Stomach (tissue), 9 donors: ENCODE data around the gene DYNC1H1. TPM values are rescaled to one million over a fixed set of nuclear protein-coding genes. Genes with fewer than 3 reads are reported as not detected.

ENCODE experiments used
- DNase-seq, 2 donors: peaks; one replicate each; pipeline versions ENCODE4 v3.0.0 to v3.0.0-alpha.2; 2013 to 2019
- H3K27ac ChIP-seq, 5 donors: fragments of 200-600 bp in 4 of 5; sonication (generic) in 4 of 5; one replicate each; pipeline ENCODE4 v1.5.1; 2013 to 2019; ENCODE audit warnings: mild to moderate bottlenecking in 1 of 5, moderate library complexity in 1 of 5
- H3K27me3 ChIP-seq, 3 donors: fragments of 200-600 bp; sonication (generic); one replicate each; pipeline ENCODE4 v1.5.1; 2017 to 2019; ENCODE audit warnings: mixed run types in 1 of 3
- H3K36me3 ChIP-seq, 4 donors: fragments of 200-600 bp; sonication (generic); 1 replicate in 3 of 4; 2 replicates in 1 of 4; pipeline ENCODE4 v1.5.1; 2016 to 2019
- H3K4me1 ChIP-seq, 4 donors: fragments of 200-600 bp; sonication (generic); one replicate each; pipeline ENCODE4 v1.5.1; 2016 to 2019
- H3K4me3 ChIP-seq, 4 donors: fragments of 200-600 bp; sonication (generic) in 3 of 4; one replicate each; pipeline ENCODE4 v1.5.1; 2016 to 2019; ENCODE audit warnings: mild to moderate bottlenecking in 1 of 4
- H3K9me3 ChIP-seq, 4 donors: fragments of 200-600 bp; sonication (generic); one replicate each; pipeline ENCODE4 v1.5.1; 2016 to 2019
- EP300 ChIP-seq: sonication (generic); formaldehyde crosslinking; IDR thresholded peaks from one replicate; pipeline ENCODE4 v1.6.1; 2017; ENCODE audit warnings: antibody characterized with exemption
- POLR2A ChIP-seq, 4 donors: fragments of 450-650 bp; IDR thresholded peaks; one replicate each; pipeline ENCODE4 v1.6.1; 2016; ENCODE audit warnings: antibody characterized with exemption in 4 of 4, control low read depth in 2 of 4, mild to moderate bottlenecking in 1 of 4, moderate library complexity in 1 of 4
- POLR2AphosphoS5 ChIP-seq, 3 donors: sonication (generic); formaldehyde crosslinking; IDR thresholded peaks; one replicate each; pipeline ENCODE4 v1.6.1; 2016; ENCODE audit warnings: antibody characterized with exemption in 3 of 3
- WGBS, 5 donors: extraction: QIAGEN DNeasy Blood & Tissue Kit in 3 of 5; methylation state at CpG; one replicate each; pipeline versions ENCODE4 v1.1.5 to v1.1.7; 2013 to 2018; 5-methylcytosine and 5-hydroxymethylcytosine counted together
- intact Hi-C: fragments of 100-400 bp; cut with DNase I; formaldehyde crosslinking; loops from one replicate; pipeline ENCODE4 v1.15.1; 2023; ENCODE audit warnings: low total_unique reads
- polyA plus RNA-seq, 3 donors: library from polyadenylated mRNA; stranded (reverse); fragments of 200-250 nt; gene quantifications; one replicate each; pipeline ENCODE4 v1.2.3, GENCODE V29; 2013
- total RNA-seq, 5 donors: library from RNA; depleted of rRNA; stranded (reverse); fragments of >200 nt; gene quantifications; one replicate each; pipeline versions ENCODE4 v1.1.0 to v1.2.3, GENCODE V29; 2014 to 2016
- TF ChIP-seq, protein P1 (sequence below), 7 experiments: fragments of 450-650 bp in 4 of 7; fragments of 200-600 bp in 3 of 7; sonication (generic) in 3 of 7; IDR thresholded peaks; one replicate each; pipeline ENCODE4 v1.5.1; 2016 to 2019; ENCODE audit warnings: antibody characterized with exemption in 7 of 7, control low read depth in 2 of 7, mild to moderate bottlenecking in 1 of 7
- donor health status: healthy with polysubstance abuse.
- donor health status: Bipolar disorder and iron deficiency.
- donor health status: healthy.

The DYNC1H1 gene
- total and polyA plus RNA-seq, 8 donors, result 52.9 to 651 (median 332) TPM

- Histone ChIP-seq H3K36me3 (peaks cover 98 to 100% (median 100%) of the 10 kb centered on the region in 4 donors), H3K4me3 (no peak overlapping the region), H3K27ac (no peak overlapping the region), H3K9me3 (no peaks in the 10 kb centered on the region), H3K27me3 (no peaks in the 10 kb centered on the region), H3K4me1 (no peaks in the 10 kb centered on the region)
- intact Hi-C loops, result no loop called here
- WGBS, 5 donors, result 89 to 93% (median 92%) methylated on average over 14 of the region's 14 CpGs
- no peak for TF ChIP-seq POLR2A (IDR thresholded peaks at IDR 0.05)
- no peak for TF ChIP-seq POLR2AphosphoS5 (IDR thresholded peaks at IDR 0.05)
- TF ChIP-seq, protein P1, sequence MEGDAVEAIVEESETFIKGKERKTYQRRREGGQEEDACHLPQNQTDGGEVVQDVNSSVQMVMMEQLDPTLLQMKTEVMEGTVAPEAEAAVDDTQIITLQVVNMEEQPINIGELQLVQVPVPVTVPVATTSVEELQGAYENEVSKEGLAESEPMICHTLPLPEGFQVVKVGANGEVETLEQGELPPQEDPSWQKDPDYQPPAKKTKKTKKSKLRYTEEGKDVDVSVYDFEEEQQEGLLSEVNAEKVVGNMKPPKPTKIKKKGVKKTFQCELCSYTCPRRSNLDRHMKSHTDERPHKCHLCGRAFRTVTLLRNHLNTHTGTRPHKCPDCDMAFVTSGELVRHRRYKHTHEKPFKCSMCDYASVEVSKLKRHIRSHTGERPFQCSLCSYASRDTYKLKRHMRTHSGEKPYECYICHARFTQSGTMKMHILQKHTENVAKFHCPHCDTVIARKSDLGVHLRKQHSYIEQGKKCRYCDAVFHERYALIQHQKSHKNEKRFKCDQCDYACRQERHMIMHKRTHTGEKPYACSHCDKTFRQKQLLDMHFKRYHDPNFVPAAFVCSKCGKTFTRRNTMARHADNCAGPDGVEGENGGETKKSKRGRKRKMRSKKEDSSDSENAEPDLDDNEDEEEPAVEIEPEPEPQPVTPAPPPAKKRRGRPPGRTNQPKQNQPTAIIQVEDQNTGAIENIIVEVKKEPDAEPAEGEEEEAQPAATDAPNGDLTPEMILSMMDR (IDR thresholded peaks at IDR 0.05), result no peak
- TF ChIP-seq EP300, result no peak
- DNase-seq, result no peak
Measured at GRCh38 chr14:102007916-102008418, 43.6 kb downstream of the DYNC1H1 start.

GRCh38 chr14:102008891-102009290 lies 44.5 kb downstream of the DYNC1H1 start:
- H3K9me3 ChIP-seq, result no peaks in the 10 kb centered on the region
- no peak overlapping the region for H3K27ac ChIP-seq
- no peaks in the 10 kb centered on the region for H3K4me1 ChIP-seq
- no peak overlapping the region for H3K4me3 ChIP-seq
- no peak for DNase-seq
- no peak for TF ChIP-seq POLR2AphosphoS5 (IDR thresholded peaks at IDR 0.05)
- no peak for TF ChIP-seq EP300
- TF ChIP-seq POLR2A (IDR thresholded peaks at IDR 0.05), result no peak
- TF ChIP-seq, protein P1 (IDR thresholded peaks at IDR 0.05), result no peak
- peaks cover 99 to 100% (median 100%) of the 10 kb centered on the region in 4 donors for H3K36me3 ChIP-seq
- no peaks in the 10 kb centered on the region for H3K27me3 ChIP-seq
- 84 to 95% (median 90%) methylated on average over 8 of the region's 8 CpGs for WGBS, 5 donors
- intact Hi-C loops, result no loop called here

GRCh38 chr14:102011631-102012030 lies 47.3 kb downstream of the DYNC1H1 start:
- Histone ChIP-seq H3K27ac (no peak overlapping the region), H3K4me3 (no peak overlapping the region), H3K27me3 (no peaks in the 10 kb centered on the region), H3K36me3 (peaks cover 98 to 100% (median 100%) of the 10 kb centered on the region in 4 donors), H3K4me1 (no peaks in the 10 kb centered on the region), H3K9me3 (no peaks in the 10 kb centered on the region)
- TF ChIP-seq, protein P1 (IDR thresholded peaks at IDR 0.05), result no peak
- no peak for TF ChIP-seq POLR2AphosphoS5 (IDR thresholded peaks at IDR 0.05)
- TF ChIP-seq POLR2A (IDR thresholded peaks at IDR 0.05), result no peak
- no peak for TF ChIP-seq EP300
- intact Hi-C loops, result no loop called here
- 87 to 94% (median 89%) methylated on average over 8 of the region's 8 CpGs for WGBS, 5 donors
- no peak for DNase-seq

GRCh38 chr14:102012336-102012735 lies 48.0 kb downstream of the DYNC1H1 start:
- no peaks in the 10 kb centered on the region for H3K9me3 ChIP-seq
- WGBS, 5 donors, result 93 to 97% (median 95%) methylated on average over 7 of the region's 7 CpGs
- DNase-seq, result no peak
- no peak overlapping the region for H3K4me3 ChIP-seq
- peaks cover 98 to 100% (median 100%) of the 10 kb centered on the region in 4 donors for H3K36me3 ChIP-seq
- H3K4me1 ChIP-seq, result no peaks in the 10 kb centered on the region
- no peak overlapping the region for H3K27ac ChIP-seq
- intact Hi-C loops, result no loop called here
- TF ChIP-seq POLR2AphosphoS5 (IDR thresholded peaks at IDR 0.05) (no peak), EP300 (no peak), POLR2A (IDR thresholded peaks at IDR 0.05) (no peak)
- TF ChIP-seq, protein P1 (IDR thresholded peaks at IDR 0.05), result no peak
- no peaks in the 10 kb centered on the region for H3K27me3 ChIP-seq
